Measurements from ENCODE around the gene PPP1R9B. TPM values are rescaled to one million over a fixed set of nuclear protein-coding genes. Genes with fewer than 3 reads are reported as not detected.

PPP1R9B gene
- total and polyA plus RNA-seq, 4 donors = 0.90 to 26.1 (median 7.1) TPM

- no peaks in the 10 kb centered on the region for H3K36me3 ChIP-seq (ENCODE audit: control insufficient read depth in 4 of 4, insufficient read depth in 3 of 4, low read depth in 1 of 4, low read length in 3 of 4)
- peaks cover 0 to 12% (median 9%) of the 10 kb centered on the region in 4 donors for H3K4me1 ChIP-seq (ENCODE audit: control insufficient read depth in 4 of 4, insufficient read depth in 4 of 4, low read length in 3 of 4)
- H3K9ac ChIP-seq (ENCODE audit: low read depth in 1 of 2, low read length in 2 of 2) = no peak overlapping the region
- no peaks in the 10 kb centered on the region for H3K9me3 ChIP-seq (ENCODE audit: control insufficient read depth in 4 of 4, low read length in 3 of 4)
- no peak overlapping the region for H3K4me3 ChIP-seq (ENCODE audit: low read depth in 1 of 3, low read length in 3 of 3)
- no peak for TF ChIP-seq RXRA (IDR thresholded peaks at IDR 0.05)
- TF ChIP-seq, protein P1, sequence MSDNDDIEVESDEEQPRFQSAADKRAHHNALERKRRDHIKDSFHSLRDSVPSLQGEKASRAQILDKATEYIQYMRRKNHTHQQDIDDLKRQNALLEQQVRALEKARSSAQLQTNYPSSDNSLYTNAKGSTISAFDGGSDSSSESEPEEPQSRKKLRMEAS (IDR thresholded peaks at IDR 0.05) = no peak
- no peak for TF ChIP-seq JUND (IDR thresholded peaks at IDR 0.05)
- no peak for TF ChIP-seq HNF4G (IDR thresholded peaks at IDR 0.05)
- no peak for TF ChIP-seq NR2F2 (IDR thresholded peaks at IDR 0.05)
- no peak for TF ChIP-seq EGR1 (IDR thresholded peaks at IDR 0.05; ENCODE audit: low read depth in 2 of 2)
- no peak for TF ChIP-seq FOXA2 (IDR thresholded peaks at IDR 0.05)
- no peak for TF ChIP-seq FOXA1 (IDR thresholded peaks at IDR 0.05)
- TF ChIP-seq, protein P2, sequence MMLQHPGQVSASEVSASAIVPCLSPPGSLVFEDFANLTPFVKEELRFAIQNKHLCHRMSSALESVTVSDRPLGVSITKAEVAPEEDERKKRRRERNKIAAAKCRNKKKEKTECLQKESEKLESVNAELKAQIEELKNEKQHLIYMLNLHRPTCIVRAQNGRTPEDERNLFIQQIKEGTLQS (IDR thresholded peaks at IDR 0.05) = no peak
- no peak for TF ChIP-seq YY1 (IDR thresholded peaks at IDR 0.05)
- TF ChIP-seq HNF4A (conservative IDR thresholded peaks at IDR 0.05) = no peak
- TF ChIP-seq GABPA (IDR thresholded peaks at IDR 0.05 in 1 of 2, conservative IDR thresholded peaks at IDR 0.05 in 1 of 2) = no peak
- TF ChIP-seq CTCF (IDR thresholded peaks at IDR 0.05; ENCODE audit: low read depth, low read length, missing input control) = no peak
- TF ChIP-seq SP1 (IDR thresholded peaks at IDR 0.05) = no peak
- 94% methylated on average over 4 of the region's 4 CpGs for WGBS
- H3K27ac ChIP-seq (ENCODE audit: low read depth in 1 of 2, low read length in 2 of 2) = no peak overlapping the region
- no peaks in the 10 kb centered on the region for H3K27me3 ChIP-seq (ENCODE audit: control insufficient read depth in 4 of 4, insufficient read depth in 4 of 4, low read length in 3 of 4)
- DNase-seq (ENCODE audit: low spot score) = no peak
These were observed 31.7 kb downstream of the PPP1R9B start for GRCh38 chr17:50118828-50119218.

DNA sequence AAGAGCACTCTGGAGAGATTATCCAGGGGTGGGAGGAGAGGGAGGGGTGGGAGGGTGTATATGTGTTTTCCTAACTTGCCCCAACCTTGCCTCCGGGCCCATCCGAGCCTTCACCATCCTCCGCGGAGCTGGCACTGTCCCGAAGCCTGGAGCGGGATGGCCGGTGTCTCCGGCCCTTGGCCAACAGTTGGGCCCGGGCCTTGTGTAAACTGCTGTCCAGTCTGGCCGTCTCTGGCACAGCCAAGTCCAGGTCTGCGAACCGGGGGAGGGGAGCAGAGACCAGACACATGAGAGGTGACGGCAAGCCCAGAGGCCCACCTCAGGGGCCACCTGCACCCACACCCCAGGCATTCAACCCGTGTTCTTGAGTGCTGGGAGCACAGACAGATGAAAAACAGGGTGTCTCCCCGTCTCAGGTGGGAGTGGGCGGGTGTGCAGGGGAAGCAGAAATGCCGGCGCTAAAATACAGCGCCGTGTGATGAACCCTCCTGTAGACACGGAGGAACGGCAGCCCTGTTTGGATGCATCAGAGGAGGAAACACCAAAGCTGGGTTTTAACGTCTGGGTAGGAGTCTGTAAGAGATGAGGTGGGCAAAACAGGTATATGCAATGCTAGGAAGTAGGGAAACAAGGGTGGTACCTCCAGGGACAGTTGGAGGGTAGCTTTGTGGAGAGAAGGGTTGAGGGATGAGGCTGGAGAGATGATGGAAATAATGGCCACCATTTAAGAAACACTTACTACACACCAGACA, 32.2 kb downstream of the PPP1R9B start:
- Histone ChIP-seq H3K36me3 (ENCODE audit: control insufficient read depth in 4 of 4, insufficient read depth in 3 of 4, low read depth in 1 of 4, low read length in 3 of 4) (no peaks in the 10 kb centered on the region), H3K27me3 (ENCODE audit: control insufficient read depth in 4 of 4, insufficient read depth in 4 of 4, low read length in 3 of 4) (no peaks in the 10 kb centered on the region), H3K27ac (ENCODE audit: low read depth in 1 of 2, low read length in 2 of 2) (no peak overlapping the region), H3K9me3 (ENCODE audit: control insufficient read depth in 4 of 4, low read length in 3 of 4) (no peaks in the 10 kb centered on the region), H3K4me1 (ENCODE audit: control insufficient read depth in 4 of 4, insufficient read depth in 4 of 4, low read length in 3 of 4) (peaks cover 0 to 12% (median 9%) of the 10 kb centered on the region in 4 donors), H3K4me3 (ENCODE audit: low read depth in 1 of 3, low read length in 3 of 3) (no peak overlapping the region), H3K9ac (ENCODE audit: low read depth in 1 of 2, low read length in 2 of 2) (no peak overlapping the region)
- 55% methylated on average over 23 of the region's 23 CpGs for WGBS
- no peak for DNase-seq (ENCODE audit: low spot score)
- TF ChIP-seq RXRA (IDR thresholded peaks at IDR 0.05) (no peak), YY1 (IDR thresholded peaks at IDR 0.05) (no peak), JUND (IDR thresholded peaks at IDR 0.05) (no peak), SP1 (IDR thresholded peaks at IDR 0.05) (no peak), FOXA2 (IDR thresholded peaks at IDR 0.05) (no peak), RAD21 (IDR thresholded peaks at IDR 0.05) (no peak), HNF4G (IDR thresholded peaks at IDR 0.05) (no peak), TAF1 (conservative IDR thresholded peaks at IDR 0.05) (no peak), HNF4A (conservative IDR thresholded peaks at IDR 0.05) (no peak), FOXA1 (IDR thresholded peaks at IDR 0.05) (no peak)
- TF ChIP-seq, protein P3, sequence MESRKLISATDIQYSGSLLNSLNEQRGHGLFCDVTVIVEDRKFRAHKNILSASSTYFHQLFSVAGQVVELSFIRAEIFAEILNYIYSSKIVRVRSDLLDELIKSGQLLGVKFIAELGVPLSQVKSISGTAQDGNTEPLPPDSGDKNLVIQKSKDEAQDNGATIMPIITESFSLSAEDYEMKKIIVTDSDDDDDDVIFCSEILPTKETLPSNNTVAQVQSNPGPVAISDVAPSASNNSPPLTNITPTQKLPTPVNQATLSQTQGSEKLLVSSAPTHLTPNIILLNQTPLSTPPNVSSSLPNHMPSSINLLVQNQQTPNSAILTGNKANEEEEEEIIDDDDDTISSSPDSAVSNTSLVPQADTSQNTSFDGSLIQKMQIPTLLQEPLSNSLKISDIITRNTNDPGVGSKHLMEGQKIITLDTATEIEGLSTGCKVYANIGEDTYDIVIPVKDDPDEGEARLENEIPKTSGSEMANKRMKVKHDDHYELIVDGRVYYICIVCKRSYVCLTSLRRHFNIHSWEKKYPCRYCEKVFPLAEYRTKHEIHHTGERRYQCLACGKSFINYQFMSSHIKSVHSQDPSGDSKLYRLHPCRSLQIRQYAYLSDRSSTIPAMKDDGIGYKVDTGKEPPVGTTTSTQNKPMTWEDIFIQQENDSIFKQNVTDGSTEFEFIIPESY (IDR thresholded peaks at IDR 0.05) = no peak
- TF ChIP-seq, protein P4, sequence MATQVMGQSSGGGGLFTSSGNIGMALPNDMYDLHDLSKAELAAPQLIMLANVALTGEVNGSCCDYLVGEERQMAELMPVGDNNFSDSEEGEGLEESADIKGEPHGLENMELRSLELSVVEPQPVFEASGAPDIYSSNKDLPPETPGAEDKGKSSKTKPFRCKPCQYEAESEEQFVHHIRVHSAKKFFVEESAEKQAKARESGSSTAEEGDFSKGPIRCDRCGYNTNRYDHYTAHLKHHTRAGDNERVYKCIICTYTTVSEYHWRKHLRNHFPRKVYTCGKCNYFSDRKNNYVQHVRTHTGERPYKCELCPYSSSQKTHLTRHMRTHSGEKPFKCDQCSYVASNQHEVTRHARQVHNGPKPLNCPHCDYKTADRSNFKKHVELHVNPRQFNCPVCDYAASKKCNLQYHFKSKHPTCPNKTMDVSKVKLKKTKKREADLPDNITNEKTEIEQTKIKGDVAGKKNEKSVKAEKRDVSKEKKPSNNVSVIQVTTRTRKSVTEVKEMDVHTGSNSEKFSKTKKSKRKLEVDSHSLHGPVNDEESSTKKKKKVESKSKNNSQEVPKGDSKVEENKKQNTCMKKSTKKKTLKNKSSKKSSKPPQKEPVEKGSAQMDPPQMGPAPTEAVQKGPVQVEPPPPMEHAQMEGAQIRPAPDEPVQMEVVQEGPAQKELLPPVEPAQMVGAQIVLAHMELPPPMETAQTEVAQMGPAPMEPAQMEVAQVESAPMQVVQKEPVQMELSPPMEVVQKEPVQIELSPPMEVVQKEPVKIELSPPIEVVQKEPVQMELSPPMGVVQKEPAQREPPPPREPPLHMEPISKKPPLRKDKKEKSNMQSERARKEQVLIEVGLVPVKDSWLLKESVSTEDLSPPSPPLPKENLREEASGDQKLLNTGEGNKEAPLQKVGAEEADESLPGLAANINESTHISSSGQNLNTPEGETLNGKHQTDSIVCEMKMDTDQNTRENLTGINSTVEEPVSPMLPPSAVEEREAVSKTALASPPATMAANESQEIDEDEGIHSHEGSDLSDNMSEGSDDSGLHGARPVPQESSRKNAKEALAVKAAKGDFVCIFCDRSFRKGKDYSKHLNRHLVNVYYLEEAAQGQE (IDR thresholded peaks at IDR 0.05) = no peak
- TF ChIP-seq, protein P2 (IDR thresholded peaks at IDR 0.05) = no peak

Data from liver (tissue), 9 donors.